ENCODE measurements around the gene EIF4ENIF1. TPM values are rescaled to one million over a fixed set of nuclear protein-coding genes. Genes with fewer than 3 reads are reported as not detected.
A peak's percentile ranks its signal among the peaks of the same experiment; 100 is the strongest.
"Not testable (repeated sequence)": the region's sequence is repeated elsewhere in the genome, so short reads cannot be mapped to it uniquely, and the experiment has no call there.

EIF4ENIF1 gene
- total RNA-seq, 1 donor from 2014 or later, result 46.4 TPM

DNA sequence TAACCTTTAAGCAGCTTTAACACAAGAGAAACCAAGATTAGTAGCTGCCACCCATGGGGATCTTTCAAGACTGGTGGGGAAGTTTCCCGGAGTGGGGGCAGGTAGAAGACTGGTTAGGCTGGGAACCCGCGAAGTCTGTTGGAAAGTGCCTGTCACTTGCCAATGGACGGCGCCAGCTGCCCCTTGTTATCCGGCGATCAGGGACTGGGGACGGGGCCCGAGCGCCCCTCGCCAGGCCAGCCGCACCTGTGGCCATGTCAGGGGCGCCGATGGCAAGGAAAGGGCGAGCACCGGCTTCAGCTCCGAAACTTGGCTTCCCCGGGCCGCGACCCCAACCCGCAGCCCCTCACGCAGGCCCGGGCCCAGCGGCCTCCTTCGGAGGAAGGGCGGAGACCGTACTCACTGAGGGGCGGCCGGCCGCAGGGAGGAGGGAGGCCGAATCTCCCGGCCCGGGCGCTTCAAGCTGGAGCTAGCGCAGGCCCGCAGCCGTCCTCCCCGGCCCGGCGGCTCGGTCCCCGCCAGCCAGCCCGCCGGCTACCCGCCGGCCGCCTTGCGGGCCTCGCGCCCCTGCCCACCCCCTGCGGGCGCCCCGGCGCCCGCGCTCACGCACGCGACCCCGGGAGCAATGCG is 539 bp downstream of the EIF4ENIF1 start:
- Mint-ChIP-seq H3K36me3 (ENCODE audit: low read depth) (peaks cover 42% of the 10 kb centered on the region), H3K9me3 (no peaks in the 10 kb centered on the region), H3K27ac (peak overlapping the region; percentile 85), H3K4me3 (peak overlapping the region; percentile 72), H3K4me1 (peaks cover 49% of the 10 kb centered on the region), H3K27me3 (no peaks in the 10 kb centered on the region)
- DNase-seq (peak; percentile 42), ATAC-seq (ENCODE audit: low read depth) (peak; percentile 12)
- ChIA-PET CTCF (interaction anchor here (1.6 kb wide), 1 partner anchor 37 kb away, joined by 6 read pairs; no protein-coding TSS in a partner anchor), POLR2A (interaction anchor here (0.6 to 3.9 kb wide), 13 partner anchors 9 to 1775 kb away, joined by 3 to 16 read pairs (median 4); partner anchors contain the start of gene PATZ1)
- no peak for TF ChIP-seq CTCF (IDR thresholded peaks at IDR 0.05)
- intact Hi-C loops (cut with micrococcal nuclease), result loop anchor here (1.0 to 5.0 kb wide), 5 partner anchors 8 to 198 kb away; no protein-coding TSS in a partner anchor

GRCh38 chr22:31488346-31488883 is 1.2 kb downstream of the EIF4ENIF1 start:
- ATAC-seq (ENCODE audit: low read depth) (no peak), DNase-seq (no peak)
- Mint-ChIP-seq H3K27me3 (no peaks in the 10 kb centered on the region), H3K9me3 (no peaks in the 10 kb centered on the region), H3K36me3 (ENCODE audit: low read depth) (peaks cover 49% of the 10 kb centered on the region), H3K4me3 (peak overlapping the region; percentile 72), H3K27ac (peak overlapping the region; percentile 85), H3K4me1 (peaks cover 44% of the 10 kb centered on the region)
- ChIA-PET CTCF (interaction anchor here (1.6 kb wide), 1 partner anchor 37 kb away, joined by 6 read pairs; no protein-coding TSS in a partner anchor), POLR2A (interaction anchor here (0.6 to 3.9 kb wide), 8 partner anchors 11 to 481 kb away, joined by 3 to 16 read pairs (median 4); partner anchors contain the start of gene PATZ1)
- intact Hi-C loops (cut with micrococcal nuclease), result loop anchor here (2.0 to 5.0 kb wide), 2 partner anchors 36 to 198 kb away; no protein-coding TSS in a partner anchor
- TF ChIP-seq CTCF (IDR thresholded peaks at IDR 0.05), result no peak

GRCh38 chr22:31486951-31487350 is 2.7 kb downstream of the EIF4ENIF1 start:
- DNase-seq, result no peak
- no peak for ATAC-seq (ENCODE audit: low read depth)
- POLR2A ChIA-PET, result interaction anchor here (0.6 kb wide), 1 partner anchor 266 kb away, joined by 3 read pairs; no protein-coding TSS in a partner anchor
- Mint-ChIP-seq H3K4me3 (no peak overlapping the region), H3K27ac (no peak overlapping the region), H3K4me1 (peaks cover 41% of the 10 kb centered on the region), H3K27me3 (no peaks in the 10 kb centered on the region), H3K36me3 (ENCODE audit: low read depth) (peaks cover 59% of the 10 kb centered on the region), H3K9me3 (no peaks in the 10 kb centered on the region)
- intact Hi-C loops (cut with micrococcal nuclease), result loop anchor here (5.0 kb wide), 1 partner anchor 35 kb away; no protein-coding TSS in a partner anchor
- no peak for TF ChIP-seq CTCF (IDR thresholded peaks at IDR 0.05)
- CTCF ChIA-PET, result no interaction called here

DNA sequence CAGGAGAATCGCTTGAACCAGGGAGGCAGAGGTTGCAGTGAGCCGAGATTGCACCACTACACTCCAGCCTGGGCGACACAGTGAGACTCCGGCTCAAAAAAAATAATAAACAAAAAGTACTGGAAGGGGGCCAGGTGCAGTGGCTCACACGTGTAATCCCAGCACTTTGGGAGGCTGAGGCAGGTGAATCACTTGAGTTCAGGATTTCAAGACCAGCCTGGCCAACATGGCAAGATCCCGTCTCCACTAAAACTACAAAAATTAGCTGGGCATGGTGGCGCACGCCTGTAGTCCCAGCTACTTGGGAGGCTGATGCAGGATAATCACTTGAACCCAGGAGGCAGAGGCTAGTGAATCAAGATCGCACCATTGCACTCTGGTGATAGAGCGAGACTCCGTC is 3.3 kb downstream of the EIF4ENIF1 start:
- DNase-seq; H3K4me3 Mint-ChIP-seq; POLR2A ChIA-PET; ATAC-seq (ENCODE audit: low read depth); H3K27me3 Mint-ChIP-seq; H3K9me3 Mint-ChIP-seq; H3K27ac Mint-ChIP-seq; CTCF ChIA-PET: not testable (repeated sequence)
- Mint-ChIP-seq H3K4me1 (peaks cover 38% of the 10 kb centered on the region), H3K36me3 (ENCODE audit: low read depth) (peaks cover 63% of the 10 kb centered on the region)
- intact Hi-C loops (cut with micrococcal nuclease), result loop anchor here (5.0 kb wide), 1 partner anchor 34 kb away; no protein-coding TSS in a partner anchor

- POLR2A ChIA-PET, result interaction anchor here (0.6 kb wide), 1 partner anchor 164 kb away, joined by 4 read pairs; no protein-coding TSS in a partner anchor
- peaks cover 76% of the 10 kb centered on the region for H3K36me3 Mint-ChIP-seq (ENCODE audit: low read depth)
These were observed 7.2 kb downstream of the EIF4ENIF1 start for GRCh38 chr22:31482470-31482869.

DNA sequence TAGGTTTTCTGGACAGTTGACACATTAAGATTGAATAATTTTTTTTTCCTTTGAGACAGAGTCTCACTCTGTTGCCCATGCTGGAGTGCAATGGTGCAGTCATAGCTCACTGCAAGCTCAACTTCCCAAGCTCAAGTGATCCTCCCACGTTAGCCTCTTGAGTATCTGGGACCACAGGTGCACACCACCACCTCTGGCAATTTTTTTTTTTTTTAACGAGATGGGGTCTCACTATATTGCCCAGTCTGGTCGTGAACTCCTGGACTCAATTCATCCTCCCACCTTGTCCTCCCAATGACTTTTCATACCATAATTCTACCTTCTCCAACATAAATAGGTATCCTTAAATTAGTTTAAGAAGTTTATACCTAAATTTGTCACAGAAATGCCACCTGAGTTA is 8.5 kb downstream of the EIF4ENIF1 start:
- ATAC-seq (ENCODE audit: low read depth) (no peak), DNase-seq (no peak)
- peaks cover 70% of the 10 kb centered on the region for H3K36me3 Mint-ChIP-seq (ENCODE audit: low read depth)
- intact Hi-C loops (cut with micrococcal nuclease), result no loop called here
- H3K27me3 Mint-ChIP-seq, result no peaks in the 10 kb centered on the region
- H3K4me3 Mint-ChIP-seq, result no peak overlapping the region
- H3K9me3 Mint-ChIP-seq, result no peaks in the 10 kb centered on the region
- ChIA-PET POLR2A (interaction anchor here (1.0 kb wide), 1 partner anchor 30 kb away, joined by 4 read pairs; no protein-coding TSS in a partner anchor), CTCF (no interaction called here)
- no peak for TF ChIP-seq CTCF (IDR thresholded peaks at IDR 0.05)
- H3K27ac Mint-ChIP-seq, result no peak overlapping the region
- peaks cover 30% of the 10 kb centered on the region for H3K4me1 Mint-ChIP-seq

More at GRCh38 chr22:31482470-31482869, 7.2 kb downstream of the EIF4ENIF1 start:
- CTCF ChIA-PET; H3K9me3 Mint-ChIP-seq; DNase-seq; intact Hi-C loops (cut with micrococcal nuclease); H3K4me3 Mint-ChIP-seq; H3K27ac Mint-ChIP-seq; ATAC-seq (ENCODE audit: low read depth); H3K27me3 Mint-ChIP-seq: not testable (repeated sequence)
- H3K4me1 Mint-ChIP-seq, result peaks cover 21% of the 10 kb centered on the region

Measured in activated B cell treated with CpG ODN at 0.5 μM for 24 hours (primary cell).